Ishikawa (cell line): ENCODE results near the gene HTR3B.

Experiments
- CREB1 ChIP-seq: IDR thresholded peaks from 2 replicates; pipeline ENCODE4 v1.6.1; 2012; ENCODE audit warnings: low read depth
- EGR1 ChIP-seq: IDR thresholded peaks from 2 replicates; pipeline ENCODE4 v1.6.1; 2012
- EP300 ChIP-seq: IDR thresholded peaks from 2 replicates; pipeline ENCODE4 v1.6.1; 2012; ENCODE audit warnings: borderline replicate concordance
- MAX ChIP-seq: IDR thresholded peaks from 2 replicates; pipeline ENCODE4 v1.6.1; 2012
- NFIC ChIP-seq: IDR thresholded peaks from 2 replicates; pipeline ENCODE4 v1.6.1; 2012
- RAD21 ChIP-seq: IDR thresholded peaks from 2 replicates; pipeline ENCODE4 v1.6.1; 2012; ENCODE audit warnings: low read depth
- REST ChIP-seq: IDR thresholded peaks from 2 replicates; pipeline ENCODE4 v1.6.1; 2012; ENCODE audit warnings: low read depth, mild to moderate bottlenecking
- TAF1 ChIP-seq: IDR thresholded peaks from 2 replicates; pipeline ENCODE4 v1.6.1; 2012; ENCODE audit warnings: low read depth, mild to moderate bottlenecking
- TCF12 ChIP-seq: IDR thresholded peaks from 2 replicates; pipeline ENCODE4 v1.6.1; 2012; ENCODE audit warnings: low read depth
- TEAD4 ChIP-seq: IDR thresholded peaks from 2 replicates; pipeline ENCODE4 v1.6.1; 2012
- YY1 ChIP-seq: IDR thresholded peaks from 2 replicates; pipeline ENCODE4 v1.6.1; 2012; ENCODE audit warnings: low read depth
- TF ChIP-seq, protein P1 (sequence below): IDR thresholded peaks from 2 replicates; pipeline ENCODE4 v1.6.1; 2012

GRCh38 chr11:113989916-113990315 lies 85.3 kb downstream of the HTR3B start:
- TF ChIP-seq, protein P1, sequence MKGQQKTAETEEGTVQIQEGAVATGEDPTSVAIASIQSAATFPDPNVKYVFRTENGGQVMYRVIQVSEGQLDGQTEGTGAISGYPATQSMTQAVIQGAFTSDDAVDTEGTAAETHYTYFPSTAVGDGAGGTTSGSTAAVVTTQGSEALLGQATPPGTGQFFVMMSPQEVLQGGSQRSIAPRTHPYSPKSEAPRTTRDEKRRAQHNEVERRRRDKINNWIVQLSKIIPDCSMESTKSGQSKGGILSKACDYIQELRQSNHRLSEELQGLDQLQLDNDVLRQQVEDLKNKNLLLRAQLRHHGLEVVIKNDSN = no peak
- TF ChIP-seq EGR1 (no peak), YY1 (no peak), MAX (no peak), EP300 (no peak), RAD21 (no peak), CREB1 (no peak), TEAD4 (no peak), NFIC (no peak), TCF12 (no peak), REST (no peak), TAF1 (no peak)
